ENCODE data around the gene ZNF317. TPM values are rescaled to one million over a fixed set of nuclear protein-coding genes. Genes with fewer than 3 reads are reported as not detected.
A peak's percentile ranks its signal among the peaks of the same experiment; 100 is the strongest.

ZNF317 gene
- total RNA-seq (2014; rRNA removed) (34.7 and 41.2 TPM in 2 replicates), Bru-seq, nascent RNA (percentile 93 among the genes with signal in this experiment), BruChase-seq, experiment 1, labeled RNA remaining after a 6-hour chase (percentile 96 among the genes with signal in this experiment), BruChase-seq, experiment 2, labeled RNA remaining after a 2-hour chase (percentile 97 among the genes with signal in this experiment)
- long read RNA-seq, full-length matches to known transcripts: 38 of 63 reads
- long read RNA-seq, partial matches to known transcripts: 1 of 63 reads
- long read RNA-seq, other reads (novel, unspliced or antisense): 24 of 63 reads

GRCh38 chr19:9140159-9140874, at the start of gene ZNF317:
Gene ZNF317, plus strand, starts transcription at chr19:9140397. Its CDS starts 15,620 bp downstream, at chr19:9156017.
- Histone ChIP-seq H3K9me3 (ENCODE audit: low read length) (peaks cover 36% of the 10 kb centered on the region), H3K36me3 (ENCODE audit: low read depth, low read length) (peaks cover 43% of the 10 kb centered on the region), H2AFZ (ENCODE audit: low read length) (peak within 1 kb of the TSS; percentile 96), H3K4me1 (ENCODE audit: insufficient read depth, low read length) (peaks cover 13% of the 10 kb centered on the region; the same call in 1 of the 2 replicates), H3F3A (ENCODE audit: low read length, unreplicated experiment) (no peaks in the 10 kb centered on the region), H3K9me2 (replicated peaks; ENCODE audit: low read length) (no peaks in the 10 kb centered on the region), H3K27ac (ENCODE audit: low read length) (peak within 1 kb of the TSS; percentile 36), H4K20me1 (ENCODE audit: low read length) (peaks cover 8% of the 10 kb centered on the region; the same call in 1 of the 2 replicates), H3K9ac (ENCODE audit: low read length) (peak within 1 kb of the TSS; percentile 95), H3K27me3 (ENCODE audit: low read length) (no peaks in the 10 kb centered on the region), H3K4me2 (ENCODE audit: low read length) (peak within 1 kb of the TSS; percentile 86), H3K4me3 (ENCODE audit: low read length) (peak within 1 kb of the TSS; percentile 88), H3K79me2 (ENCODE audit: low read length) (peaks cover 52% of the 10 kb centered on the region)
- DNase-seq (peak; percentile 97), ATAC-seq (peak; percentile 91)
- TSS peak; percentile 58 for BruUV-seq (replicated peaks)
- ChIA-PET CTCF (interaction anchor here (0.6 kb wide), 1 partner anchor 65 kb away, joined by 4 read pairs; no protein-coding TSS in a partner anchor), POLR2A (ENCODE audit: unreplicated experiment) (no interaction called here)
- TF ChIP-seq CTCF (conservative IDR thresholded peaks at IDR 0.05; ENCODE audit: low read depth, low read length) (no peak), EZH2phosphoT487 (IDR thresholded peaks at IDR 0.05; ENCODE audit: borderline replicate concordance, low read length) (no peak), EZH2 (IDR thresholded peaks at IDR 0.05; ENCODE audit: low read length, unreplicated experiment) (no peak)
- intact Hi-C loops (cut with micrococcal nuclease): loop anchor here (1.0 to 10.0 kb wide), 2 partner anchors 294 to 656 kb away; partner anchors contain the start of gene ZNF266

GRCh38 chr19:9107375-9107774, 32.8 kb upstream of the ZNF317 start, which contains the start of gene OR7G2:
Gene OR7G2, minus strand, starts transcription at chr19:9107475. Its CDS starts 4,232 bp downstream, at chr19:9103243.
- Histone ChIP-seq H3K9ac (ENCODE audit: low read length) (no peak within 1 kb of the TSS), H3K27ac (ENCODE audit: low read length) (no peak within 1 kb of the TSS), H3K79me2 (ENCODE audit: low read length) (no peaks in the 10 kb centered on the region), H3K9me3 (ENCODE audit: low read length) (no peaks in the 10 kb centered on the region), H4K20me1 (ENCODE audit: low read length) (no peaks in the 10 kb centered on the region), H3F3A (ENCODE audit: low read length, unreplicated experiment) (no peaks in the 10 kb centered on the region), H3K9me2 (replicated peaks; ENCODE audit: low read length) (no peaks in the 10 kb centered on the region), H3K4me3 (ENCODE audit: low read length) (no peak within 1 kb of the TSS), H2AFZ (ENCODE audit: low read length) (no peak within 1 kb of the TSS), H3K4me2 (ENCODE audit: low read length) (no peak within 1 kb of the TSS), H3K36me3 (ENCODE audit: low read depth, low read length) (no peaks in the 10 kb centered on the region), H3K27me3 (ENCODE audit: low read length) (peaks cover 44% of the 10 kb centered on the region), H3K4me1 (ENCODE audit: insufficient read depth, low read length) (no peaks in the 10 kb centered on the region; the same call in 1 of the 2 replicates)
- no TSS peak for BruUV-seq (replicated peaks)
- no peak for DNase-seq
- intact Hi-C loops (cut with micrococcal nuclease): no loop called here
- CTCF ChIA-PET: no interaction called here
- POLR2A ChIA-PET (ENCODE audit: unreplicated experiment): interaction anchor here (0.6 kb wide), 1 partner anchor 39 kb away, joined by 3 read pairs; no protein-coding TSS in a partner anchor
- no peak; the same call in 1 of the 2 replicates for ATAC-seq
- TF ChIP-seq CTCF (conservative IDR thresholded peaks at IDR 0.05; ENCODE audit: low read depth, low read length) (no peak), EZH2 (IDR thresholded peaks at IDR 0.05; ENCODE audit: low read length, unreplicated experiment) (no peak)

All from PC-3 (cell line).